ENCODE results near the gene OR3A3.

The OR3A3 gene

DNA sequence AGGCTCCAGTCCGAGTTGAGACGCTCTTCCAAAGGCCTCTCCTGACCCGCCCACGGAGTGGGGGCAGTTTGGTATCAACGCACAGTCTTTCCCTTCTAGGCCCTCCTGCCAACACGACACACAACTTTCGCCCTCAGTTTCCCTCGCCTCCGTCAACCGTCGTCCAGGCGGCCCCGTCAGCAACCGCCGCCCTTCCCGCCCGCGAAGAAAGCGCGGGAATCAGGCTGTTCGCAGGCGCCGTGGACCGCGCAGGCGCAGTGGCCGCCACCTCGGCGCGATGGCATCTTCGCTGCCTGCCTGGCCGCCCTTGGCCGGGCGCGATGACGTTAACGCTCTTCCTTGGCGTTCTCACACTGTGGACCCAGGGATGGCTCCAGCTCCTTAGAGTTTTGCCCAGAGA, 60.4 kb downstream of the OR3A3 start, which contains the start of gene SPATA22:
SPATA22 (minus strand) TSS at position 221 of the 400 bp plus-strand sequence. CDS start 2,494 bp downstream, outside the sequence.
- Histone ChIP-seq H3K4me3 (ENCODE audit: low read depth, low read length) (no peak within 1 kb of the TSS), H3K27ac (ENCODE audit: extremely low read depth, low read depth, low read length) (no peak within 1 kb of the TSS), H3K36me3 (ENCODE audit: control insufficient read depth in 2 of 2, insufficient read depth in 1 of 2, low read length in 2 of 2) (no peaks in the 10 kb centered on the region), H3K4me1 (ENCODE audit: control insufficient read depth, insufficient read depth, low read length) (no peaks in the 10 kb centered on the region), H3K9me3 (ENCODE audit: control insufficient read depth, insufficient read depth, low read depth, low read length) (no peaks in the 10 kb centered on the region)
- POLR2A ChIA-PET: no interaction called here
- CTCF ChIA-PET: interaction anchor here (0.7 kb wide), 1 partner anchor 213 kb away, joined by 3 read pairs; no protein-coding TSS in a partner anchor
- no peak for TF ChIP-seq ZNF707 (tag by site-specific recombination; IDR thresholded peaks at IDR 0.05)
- no peak for TF ChIP-seq ZBTB17 (tag by site-specific recombination; IDR thresholded peaks at IDR 0.05)
- TF ChIP-seq ZBTB48 (tag by site-specific recombination; IDR thresholded peaks at IDR 0.05): no peak
- TF ChIP-seq ZNF426 (tag by site-specific recombination; IDR thresholded peaks at IDR 0.05): no peak
- no peak for TF ChIP-seq ZNF157 (tag by site-specific recombination; IDR thresholded peaks at IDR 0.05)
- no peak for TF ChIP-seq ZNF138 (tag by site-specific recombination; IDR thresholded peaks at IDR 0.05; ENCODE audit: borderline replicate concordance)
- no peak for TF ChIP-seq KLF9 (tag by site-specific recombination; IDR thresholded peaks at IDR 0.05; ENCODE audit: low read depth)
- no peak for TF ChIP-seq ZNF37A (tag by site-specific recombination; IDR thresholded peaks at IDR 0.05)
- no peak for TF ChIP-seq SCRT2 (tag by site-specific recombination; IDR thresholded peaks at IDR 0.05)
- TF ChIP-seq SETDB1 (IDR thresholded peaks at IDR 0.05; ENCODE audit: insufficient read length, low read length): no peak
- no peak for TF ChIP-seq ZNF776 (tag by site-specific recombination; IDR thresholded peaks at IDR 0.05; ENCODE audit: borderline replicate concordance)
- TF ChIP-seq, protein P1, sequence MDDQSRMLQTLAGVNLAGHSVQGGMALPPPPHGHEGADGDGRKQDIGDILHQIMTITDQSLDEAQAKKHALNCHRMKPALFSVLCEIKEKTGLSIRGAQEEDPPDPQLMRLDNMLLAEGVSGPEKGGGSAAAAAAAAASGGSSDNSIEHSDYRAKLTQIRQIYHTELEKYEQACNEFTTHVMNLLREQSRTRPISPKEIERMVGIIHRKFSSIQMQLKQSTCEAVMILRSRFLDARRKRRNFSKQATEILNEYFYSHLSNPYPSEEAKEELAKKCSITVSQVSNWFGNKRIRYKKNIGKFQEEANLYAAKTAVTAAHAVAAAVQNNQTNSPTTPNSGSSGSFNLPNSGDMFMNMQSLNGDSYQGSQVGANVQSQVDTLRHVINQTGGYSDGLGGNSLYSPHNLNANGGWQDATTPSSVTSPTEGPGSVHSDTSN (CRISPR knock-in tag; IDR thresholded peaks at IDR 0.05): no peak
- TF ChIP-seq ZFP41 (tag by site-specific recombination; IDR thresholded peaks at IDR 0.05; ENCODE audit: borderline replicate concordance): no peak
- TF ChIP-seq SP2 (tag by site-specific recombination; IDR thresholded peaks at IDR 0.05): no peak
- no peak for TF ChIP-seq ZNF571 (tag by site-specific recombination; IDR thresholded peaks at IDR 0.05)
- no peak for TF ChIP-seq ZBTB7A (tag by site-specific recombination; IDR thresholded peaks at IDR 0.05; ENCODE audit: low read depth)

DNA sequence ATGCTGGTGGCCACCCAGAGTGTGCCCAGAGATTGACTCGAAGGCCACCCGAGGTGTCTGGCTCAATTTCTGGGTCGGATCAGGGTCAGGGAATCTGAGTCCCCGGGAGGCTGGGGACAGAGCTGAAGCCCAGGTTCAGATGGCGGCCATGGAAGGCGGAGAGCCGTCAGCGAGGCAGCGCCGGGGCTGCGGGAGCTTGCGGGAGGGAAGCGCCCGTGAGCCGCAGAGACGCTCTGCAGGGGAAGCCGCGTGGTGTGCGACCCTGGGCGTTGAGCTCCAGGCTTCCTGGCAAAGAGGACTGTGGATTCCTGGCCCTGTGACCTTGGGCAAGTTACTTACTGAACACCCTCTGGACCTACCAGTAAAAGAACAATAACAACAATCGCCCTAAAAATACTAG, 61.0 kb downstream of the OR3A3 start:
- no peak overlapping the region for H3K27ac ChIP-seq (ENCODE audit: extremely low read depth, low read depth, low read length)
- no peaks in the 10 kb centered on the region for H3K9me3 ChIP-seq (ENCODE audit: control insufficient read depth, insufficient read depth, low read depth, low read length)
- no peak overlapping the region for H3K4me3 ChIP-seq (ENCODE audit: low read depth, low read length)
- ChIA-PET POLR2A (no interaction called here), CTCF (interaction anchor here (0.7 kb wide), 1 partner anchor 214 kb away, joined by 3 read pairs; no protein-coding TSS in a partner anchor)
- H3K36me3 ChIP-seq (ENCODE audit: control insufficient read depth in 2 of 2, insufficient read depth in 1 of 2, low read length in 2 of 2): no peaks in the 10 kb centered on the region
- H3K4me1 ChIP-seq (ENCODE audit: control insufficient read depth, insufficient read depth, low read length): no peaks in the 10 kb centered on the region
- TF ChIP-seq ZNF394 (tag by site-specific recombination; IDR thresholded peaks at IDR 0.05; ENCODE audit: borderline replicate concordance): no peak

All from HEK293 (cell line).